ENCODE measurements around the gene FOXP4.
"Not testable (repeated sequence)": the region's sequence is repeated elsewhere in the genome, so short reads cannot be mapped to it uniquely, and the experiment has no call there.

FOXP4 gene

GRCh38 chr6:41602422-41602743, 56.2 kb downstream of the FOXP4 start:
- no peaks in the 10 kb centered on the region for H3K27me3 Mint-ChIP-seq
- H3K27ac Mint-ChIP-seq, result no peak overlapping the region
- H3K9me3 Mint-ChIP-seq, result no peaks in the 10 kb centered on the region
- no peaks in the 10 kb centered on the region for H3K36me3 Mint-ChIP-seq
- H3K4me3 Mint-ChIP-seq, result no peak overlapping the region
- peaks cover 6% of the 10 kb centered on the region for H3K4me1 Mint-ChIP-seq

GRCh38 chr6:41602864-41603608, 56.9 kb downstream of the FOXP4 start:
- no peaks in the 10 kb centered on the region for H3K27me3 Mint-ChIP-seq
- peaks cover 6% of the 10 kb centered on the region for H3K4me1 Mint-ChIP-seq
- no peak overlapping the region for H3K27ac Mint-ChIP-seq
- no peaks in the 10 kb centered on the region for H3K9me3 Mint-ChIP-seq
- no peaks in the 10 kb centered on the region for H3K36me3 Mint-ChIP-seq
- H3K4me3 Mint-ChIP-seq, result no peak overlapping the region

- Mint-ChIP-seq H3K36me3 (no peaks in the 10 kb centered on the region), H3K27ac (no peak overlapping the region), H3K4me3 (no peak overlapping the region), H3K4me1 (peaks cover 6% of the 10 kb centered on the region), H3K9me3 (no peaks in the 10 kb centered on the region), H3K27me3 (no peaks in the 10 kb centered on the region)
These were observed 57.8 kb downstream of the FOXP4 start for GRCh38 chr6:41604006-41604405.

- Mint-ChIP-seq H3K9me3 (no peaks in the 10 kb centered on the region), H3K4me3 (no peak overlapping the region), H3K27ac (no peak overlapping the region), H3K36me3 (no peaks in the 10 kb centered on the region), H3K27me3 (peaks cover under 1% of the 10 kb centered on the region), H3K4me1 (peaks cover 6% of the 10 kb centered on the region)
These were observed 59.5 kb downstream of the FOXP4 start for GRCh38 chr6:41605649-41606048.

- no peaks in the 10 kb centered on the region for H3K36me3 Mint-ChIP-seq
- peaks cover 4% of the 10 kb centered on the region for H3K27me3 Mint-ChIP-seq
- H3K27ac Mint-ChIP-seq, result no peak overlapping the region
- no peaks in the 10 kb centered on the region for H3K9me3 Mint-ChIP-seq
- H3K4me3 Mint-ChIP-seq, result no peak overlapping the region
- peaks cover 6% of the 10 kb centered on the region for H3K4me1 Mint-ChIP-seq
These were observed 60.9 kb downstream of the FOXP4 start for GRCh38 chr6:41607036-41607435.

- Mint-ChIP-seq H3K4me3 (no peak overlapping the region), H3K27ac (no peak overlapping the region), H3K27me3 (peaks cover 4% of the 10 kb centered on the region), H3K4me1 (peaks cover 4% of the 10 kb centered on the region), H3K36me3 (peaks cover 2% of the 10 kb centered on the region), H3K9me3 (no peaks in the 10 kb centered on the region)
These were observed 61.6 kb downstream of the FOXP4 start for GRCh38 chr6:41607736-41608135.

GRCh38 chr6:41608443-41609151, 62.4 kb downstream of the FOXP4 start:
- Mint-ChIP-seq H3K27ac (no peak overlapping the region), H3K27me3 (peaks cover 4% of the 10 kb centered on the region), H3K9me3 (no peaks in the 10 kb centered on the region), H3K36me3 (peaks cover 2% of the 10 kb centered on the region), H3K4me1 (no peaks in the 10 kb centered on the region), H3K4me3 (no peak overlapping the region)

- no peaks in the 10 kb centered on the region for H3K4me1 Mint-ChIP-seq
- no peak overlapping the region for H3K27ac Mint-ChIP-seq
- H3K4me3 Mint-ChIP-seq, result no peak overlapping the region
- peaks cover 2% of the 10 kb centered on the region for H3K36me3 Mint-ChIP-seq
- no peaks in the 10 kb centered on the region for H3K9me3 Mint-ChIP-seq
- H3K27me3 Mint-ChIP-seq, result peaks cover 7% of the 10 kb centered on the region
These were observed 68.5 kb downstream of the FOXP4 start for GRCh38 chr6:41614715-41615114.

GRCh38 chr6:41615311-41615710, 69.1 kb downstream of the FOXP4 start:
- Mint-ChIP-seq H3K36me3 (peaks cover 2% of the 10 kb centered on the region), H3K4me1 (no peaks in the 10 kb centered on the region), H3K4me3 (no peak overlapping the region), H3K27me3 (peaks cover 7% of the 10 kb centered on the region), H3K27ac (no peak overlapping the region), H3K9me3 (no peaks in the 10 kb centered on the region)

GRCh38 chr6:41618598-41618997, 72.4 kb downstream of the FOXP4 start:
- Mint-ChIP-seq H3K4me3 (no peak overlapping the region), H3K4me1 (no peaks in the 10 kb centered on the region), H3K27me3 (peaks cover 9% of the 10 kb centered on the region), H3K27ac (no peak overlapping the region), H3K9me3 (peaks cover 6% of the 10 kb centered on the region), H3K36me3 (peaks cover 6% of the 10 kb centered on the region)

GRCh38 chr6:41619193-41619592, 73.0 kb downstream of the FOXP4 start:
- not testable (repeated sequence) for H3K27me3 Mint-ChIP-seq, H3K4me1 Mint-ChIP-seq, H3K36me3 Mint-ChIP-seq, H3K4me3 Mint-ChIP-seq, H3K9me3 Mint-ChIP-seq, H3K27ac Mint-ChIP-seq

GRCh38 chr6:41621367-41621766, 75.2 kb downstream of the FOXP4 start:
- H3K4me3 Mint-ChIP-seq, result no peak overlapping the region

GRCh38 chr6:41621802-41622201, 75.6 kb downstream of the FOXP4 start:
- no peak overlapping the region for H3K27ac Mint-ChIP-seq
- no peak overlapping the region for H3K4me3 Mint-ChIP-seq
- H3K9me3 Mint-ChIP-seq, result peaks cover 13% of the 10 kb centered on the region
- peaks cover 6% of the 10 kb centered on the region for H3K36me3 Mint-ChIP-seq
- H3K4me1 Mint-ChIP-seq, result peaks cover 12% of the 10 kb centered on the region
- peaks cover 8% of the 10 kb centered on the region for H3K27me3 Mint-ChIP-seq

More at GRCh38 chr6:41621367-41621766, 75.2 kb downstream of the FOXP4 start:
- Mint-ChIP-seq H3K27me3 (peaks cover 8% of the 10 kb centered on the region), H3K4me1 (peaks cover 12% of the 10 kb centered on the region), H3K36me3 (peaks cover 6% of the 10 kb centered on the region), H3K27ac (no peak overlapping the region), H3K9me3 (peaks cover 13% of the 10 kb centered on the region)

GRCh38 chr6:41622206-41622988, 76.2 kb downstream of the FOXP4 start:
- Mint-ChIP-seq H3K4me1 (peaks cover 12% of the 10 kb centered on the region), H3K9me3 (peaks cover 13% of the 10 kb centered on the region), H3K27ac (no peak overlapping the region), H3K36me3 (peaks cover 6% of the 10 kb centered on the region), H3K4me3 (no peak overlapping the region), H3K27me3 (peaks cover 8% of the 10 kb centered on the region)

GRCh38 chr6:41623330-41623729, 77.1 kb downstream of the FOXP4 start:
- no peak overlapping the region for H3K4me3 Mint-ChIP-seq
- H3K4me1 Mint-ChIP-seq, result peaks cover 12% of the 10 kb centered on the region
- peaks cover 13% of the 10 kb centered on the region for H3K9me3 Mint-ChIP-seq
- peaks cover 8% of the 10 kb centered on the region for H3K27me3 Mint-ChIP-seq
- H3K36me3 Mint-ChIP-seq, result peaks cover 6% of the 10 kb centered on the region
- no peak overlapping the region for H3K27ac Mint-ChIP-seq

All from activated naive CD4-positive, alpha-beta T cell treated with anti-CD3 and anti-CD28 coated beads, Interleukin-2, amount 50 U/mL, for 24 hours (primary cell).